Esophagus squamous epithelium (tissue), 4 donors: ENCODE results near the gene GPR101.

Source experiments
- CTCF ChIP-seq, 6 experiments: fragments of 450-650 bp in 4 of 6; fragments of 200-600 bp in 2 of 6; sonication (generic) in 2 of 6; IDR thresholded peaks; one replicate each; pipeline ENCODE4 v1.5.1; 2016 to 2019; ENCODE audit warnings: antibody characterized with exemption in 6 of 6, mild to moderate bottlenecking in 4 of 6, moderate library complexity in 4 of 6
- POLR2A ChIP-seq, 4 donors: fragments of 450-650 bp; IDR thresholded peaks; one replicate each; pipeline ENCODE4 v1.6.1; 2017; ENCODE audit warnings: antibody characterized with exemption in 4 of 4, mild to moderate bottlenecking in 4 of 4, moderate library complexity in 3 of 4

- no peak for TF ChIP-seq POLR2A (IDR thresholded peaks at IDR 0.05)
- TF ChIP-seq CTCF (IDR thresholded peaks at IDR 0.05), result no peak
Measured at GRCh38 chrX:137032341-137032694, 1.5 kb downstream of the GPR101 start.
